Prostate gland (tissue), 2 donors: ENCODE results near the gene SWAP70. TPM values are rescaled to one million over a fixed set of nuclear protein-coding genes. Genes with fewer than 3 reads are reported as not detected.

Experiments used
- DNase-seq: peaks from one replicate; pipeline ENCODE4 v3.0.0-alpha.2; 2019; ENCODE audit warnings: low spot score
- H3K27ac ChIP-seq, 2 donors: fragments of 200-600 bp; sonication (generic); 2 replicates each; pipeline ENCODE4 v1.5.1; 2017 to 2019
- H3K27me3 ChIP-seq: fragments of 200-600 bp; sonication (generic); replicated peaks from 2 replicates; pipeline ENCODE4 v1.5.1; 2019; ENCODE audit not compliant: insufficient read depth
- H3K36me3 ChIP-seq, 2 donors: fragments of 200-600 bp; sonication (generic); 1 replicate in 1 of 2; 2 replicates in 1 of 2; pipeline versions ENCODE4 v1.5.1 to v1.8.1; 2017 to 2019
- H3K4me1 ChIP-seq: fragments of 200-600 bp; sonication (generic); replicated peaks from 2 replicates; pipeline ENCODE4 v1.5.1; 2019
- H3K4me3 ChIP-seq, 2 donors: fragments of 200-600 bp; sonication (generic); 2 replicates each; pipeline ENCODE4 v1.5.1; 2017 to 2019
- H3K9me3 ChIP-seq: fragments of 200-600 bp; sonication (generic); 2 replicates; pipeline ENCODE4 v1.5.1; 2017
- POLR2A ChIP-seq: fragments of 450-650 bp; IDR thresholded peaks from one replicate; pipeline ENCODE4 v1.6.1; 2016; ENCODE audit warnings: antibody characterized with exemption, mild to moderate bottlenecking
- POLR2AphosphoS5 ChIP-seq: sonication (generic); formaldehyde crosslinking; IDR thresholded peaks from one replicate; pipeline ENCODE4 v1.6.1; 2017; ENCODE audit warnings: antibody characterized with exemption
- WGBS: methylation state at CpG from one replicate; pipeline ENCODE4 v1.1.5; 2018; 5-methylcytosine and 5-hydroxymethylcytosine counted together
- intact Hi-C: fragments of 100-400 bp; cut with DNase I; formaldehyde crosslinking; loops from one replicate; pipeline ENCODE4 v1.14.2; 2022
- total RNA-seq, 2 donors: library from RNA; depleted of rRNA; stranded (reverse); fragments of >200 nt; gene quantifications; one replicate each; pipeline ENCODE4 v1.1.0, GENCODE V29; 2016
- TF ChIP-seq, protein P1 (sequence below), 4 experiments: fragments of 200-600 bp in 2 of 4; fragments of 450-650 bp in 2 of 4; sonication (generic) in 2 of 4; IDR thresholded peaks; 1 replicate in 3 of 4; 2 replicates in 1 of 4; pipeline ENCODE4 v1.5.1; 2016 to 2019; ENCODE audit warnings: antibody characterized with exemption in 4 of 4, mild to moderate bottlenecking in 2 of 4, moderate library complexity in 2 of 4

Gene SWAP70
- total RNA-seq, 2 donors from 2014 or later = 20.8 to 25.2 TPM

DNA sequence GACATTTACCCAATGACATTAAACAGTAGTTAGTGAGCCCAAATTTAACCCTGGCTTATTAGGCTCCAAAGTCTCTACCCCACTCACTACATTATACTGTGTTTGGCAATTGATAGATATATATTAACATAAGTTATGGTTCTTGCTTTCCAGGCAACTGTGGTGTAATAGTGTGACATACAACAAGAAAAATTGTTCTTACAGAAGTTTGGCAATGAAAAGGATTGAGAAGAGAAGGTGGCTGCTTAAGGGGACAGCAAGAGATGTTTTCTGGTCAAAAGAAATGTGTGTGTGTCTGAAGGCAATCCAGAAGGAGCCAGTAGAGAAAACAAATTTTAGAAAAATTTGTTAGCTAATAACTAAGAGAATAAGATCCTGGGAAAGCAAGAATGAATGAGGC, 132.4 kb downstream of the SWAP70 start:
- H3K27ac ChIP-seq = no peak overlapping the region
- DNase-seq = no peak
- TF ChIP-seq POLR2A (no peak), POLR2AphosphoS5 (no peak)
- TF ChIP-seq, protein P1, sequence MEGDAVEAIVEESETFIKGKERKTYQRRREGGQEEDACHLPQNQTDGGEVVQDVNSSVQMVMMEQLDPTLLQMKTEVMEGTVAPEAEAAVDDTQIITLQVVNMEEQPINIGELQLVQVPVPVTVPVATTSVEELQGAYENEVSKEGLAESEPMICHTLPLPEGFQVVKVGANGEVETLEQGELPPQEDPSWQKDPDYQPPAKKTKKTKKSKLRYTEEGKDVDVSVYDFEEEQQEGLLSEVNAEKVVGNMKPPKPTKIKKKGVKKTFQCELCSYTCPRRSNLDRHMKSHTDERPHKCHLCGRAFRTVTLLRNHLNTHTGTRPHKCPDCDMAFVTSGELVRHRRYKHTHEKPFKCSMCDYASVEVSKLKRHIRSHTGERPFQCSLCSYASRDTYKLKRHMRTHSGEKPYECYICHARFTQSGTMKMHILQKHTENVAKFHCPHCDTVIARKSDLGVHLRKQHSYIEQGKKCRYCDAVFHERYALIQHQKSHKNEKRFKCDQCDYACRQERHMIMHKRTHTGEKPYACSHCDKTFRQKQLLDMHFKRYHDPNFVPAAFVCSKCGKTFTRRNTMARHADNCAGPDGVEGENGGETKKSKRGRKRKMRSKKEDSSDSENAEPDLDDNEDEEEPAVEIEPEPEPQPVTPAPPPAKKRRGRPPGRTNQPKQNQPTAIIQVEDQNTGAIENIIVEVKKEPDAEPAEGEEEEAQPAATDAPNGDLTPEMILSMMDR (IDR thresholded peaks at IDR 0.05) = no peak

DNA sequence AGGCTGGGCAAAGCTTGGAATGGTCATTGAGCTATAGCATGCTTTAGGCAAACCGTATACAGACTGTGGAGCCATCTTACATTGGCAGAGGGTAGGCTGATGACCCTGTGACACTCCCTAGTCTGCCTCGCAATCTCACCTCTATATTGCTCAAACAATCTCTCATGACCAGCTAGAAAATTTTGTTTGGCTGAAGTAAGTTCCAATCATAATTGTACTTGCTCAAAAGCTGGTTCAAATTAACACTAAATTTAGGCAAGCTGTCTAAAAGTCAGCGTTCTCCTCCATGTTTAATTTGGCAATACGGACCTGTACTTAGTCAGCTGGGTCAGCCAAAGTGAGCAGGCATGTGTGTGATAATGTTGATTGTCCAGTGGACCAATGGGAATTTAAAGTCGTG, 133.0 kb downstream of the SWAP70 start:
- no peak for DNase-seq

More for the DNA sequence above, 132.4 kb downstream of the SWAP70 start:
- no peaks in the 10 kb centered on the region for H3K9me3 ChIP-seq
- intact Hi-C loops = no loop called here
- H3K4me3 ChIP-seq = no peak overlapping the region
- no peaks in the 10 kb centered on the region for H3K27me3 ChIP-seq
- no peaks in the 10 kb centered on the region for H3K36me3 ChIP-seq
- H3K4me1 ChIP-seq = no peaks in the 10 kb centered on the region

DNA sequence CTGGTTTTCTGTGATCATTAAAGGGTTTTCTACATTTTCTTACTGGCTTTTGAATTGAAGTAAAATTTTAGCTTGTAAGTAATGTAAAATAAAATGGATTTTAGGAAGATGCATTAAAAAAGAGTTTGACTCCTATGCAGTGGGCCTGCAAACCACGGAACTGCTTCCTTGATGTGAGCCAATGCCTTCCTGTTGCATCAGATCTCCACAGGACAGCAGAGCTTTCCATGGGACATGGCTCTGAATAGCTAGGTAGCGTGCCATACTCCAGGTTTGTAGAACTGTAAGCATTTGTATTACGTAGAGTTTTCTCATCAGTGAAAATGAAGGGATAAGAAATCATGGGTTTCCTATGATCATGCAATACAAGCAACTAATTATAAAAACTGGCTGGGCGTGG, 133.4 kb downstream of the SWAP70 start:
- Histone ChIP-seq H3K36me3 (no peaks in the 10 kb centered on the region), H3K27ac (no peak overlapping the region), H3K4me3 (no peak overlapping the region), H3K9me3 (no peaks in the 10 kb centered on the region), H3K27me3 (no peaks in the 10 kb centered on the region), H3K4me1 (no peaks in the 10 kb centered on the region)
- TF ChIP-seq POLR2A (no peak), POLR2AphosphoS5 (no peak)
- TF ChIP-seq, protein P1 (IDR thresholded peaks at IDR 0.05) = no peak
- 99% methylated on average over 4 of the region's 4 CpGs for WGBS
- no peak for DNase-seq
- intact Hi-C loops = no loop called here

More for the DNA sequence above, 133.0 kb downstream of the SWAP70 start:
- TF ChIP-seq, protein P1 (IDR thresholded peaks at IDR 0.05) = no peak
- TF ChIP-seq POLR2AphosphoS5 (no peak), POLR2A (no peak)
- no peaks in the 10 kb centered on the region for H3K27me3 ChIP-seq
- H3K4me1 ChIP-seq = no peaks in the 10 kb centered on the region
- H3K9me3 ChIP-seq = no peaks in the 10 kb centered on the region
- 82% methylated on average over 5 of the region's 5 CpGs for WGBS
- H3K27ac ChIP-seq = no peak overlapping the region
- no peaks in the 10 kb centered on the region for H3K36me3 ChIP-seq
- H3K4me3 ChIP-seq = no peak overlapping the region
- intact Hi-C loops = no loop called here

- Histone ChIP-seq H3K36me3 (no peaks in the 10 kb centered on the region), H3K27ac (no peak overlapping the region), H3K4me3 (no peak overlapping the region), H3K4me1 (no peaks in the 10 kb centered on the region), H3K9me3 (no peaks in the 10 kb centered on the region), H3K27me3 (no peaks in the 10 kb centered on the region)
- intact Hi-C loops = loop anchor here (5.0 kb wide), 1 partner anchor 38 kb away; no protein-coding TSS in a partner anchor
- no peak for TF ChIP-seq POLR2A
- no peak for TF ChIP-seq POLR2AphosphoS5
- TF ChIP-seq, protein P1 (IDR thresholded peaks at IDR 0.05) = no peak
- WGBS = 82% methylated on average over 3 of the region's 3 CpGs
- DNase-seq = no peak
Measured at GRCh38 chr11:9799886-9800285, 136.0 kb downstream of the SWAP70 start.

- intact Hi-C loops = loop anchor here (5.0 kb wide), 1 partner anchor 40 kb away; no protein-coding TSS in a partner anchor
Measured at GRCh38 chr11:9802291-9802861, 138.5 kb downstream of the SWAP70 start.

More at GRCh38 chr11:9802291-9802861, 138.5 kb downstream of the SWAP70 start:
- Histone ChIP-seq H3K27me3 (no peaks in the 10 kb centered on the region), H3K27ac (peak overlapping the region; percentile 35 to 40), H3K9me3 (no peaks in the 10 kb centered on the region), H3K36me3 (no peaks in the 10 kb centered on the region), H3K4me1 (no peaks in the 10 kb centered on the region), H3K4me3 (no peak overlapping the region)
- DNase-seq = peak; percentile 8
- 23% methylated on average over 3 of the region's 3 CpGs for WGBS
- TF ChIP-seq POLR2AphosphoS5 = peak; percentile 84
- TF ChIP-seq, protein P1 (IDR thresholded peaks at IDR 0.05) = no peak
- TF ChIP-seq POLR2A = no peak
